CD4-positive, CD25-positive, alpha-beta regulatory T cell (primary cell): Measurements from ENCODE around the gene ZSCAN26. TPM values are rescaled to one million over a fixed set of nuclear protein-coding genes. Genes with fewer than 3 reads are reported as not detected.

Source experiments
- ATAC-seq, 2 donors: fragments of 150-1000 bp; cut with Tn5 transposase; one replicate each; pipeline ENCODE4 v1.10.0; 2021; ENCODE audit warnings: low read depth in 2 of 2, moderate number of reproducible peaks in 2 of 2, moderate library complexity in 1 of 2
- DNase-seq, 3 donors: peaks; one replicate each; pipeline versions ENCODE4 v3.0.0 to v3.0.0-alpha.2; 2012 to 2022; ENCODE audit warnings: mixed read lengths in 1 of 3
- H3K27ac ChIP-seq: one replicate; pipeline ENCODE4 v1.7.0; 2013; ENCODE audit warnings: mild to moderate bottlenecking, low read length; ENCODE audit not compliant: insufficient read depth, poor library complexity, severe bottlenecking
- H3K27me3 ChIP-seq: one replicate; pipeline ENCODE4 v1.7.0; 2013; ENCODE audit warnings: low read length; ENCODE audit not compliant: control insufficient read depth, insufficient read depth
- H3K36me3 ChIP-seq: one replicate; pipeline ENCODE4 v1.7.0; 2013; ENCODE audit warnings: mild to moderate bottlenecking, low read length, moderate library complexity; ENCODE audit not compliant: control insufficient read depth, insufficient read depth
- H3K4me1 ChIP-seq: 2 replicates; pipeline ENCODE4 v1.7.0; 2013; ENCODE audit warnings: mild to moderate bottlenecking, low read length; ENCODE audit not compliant: insufficient read depth, control insufficient read depth, poor library complexity, severe bottlenecking
- H3K4me3 ChIP-seq: one replicate; pipeline ENCODE4 v1.7.0; 2013; ENCODE audit warnings: low read depth, mild to moderate bottlenecking, low read length, moderate library complexity
- H3K9me3 ChIP-seq, 2 experiments: 1 replicate in 1 of 2; 2 replicates in 1 of 2; pipeline ENCODE4 v1.7.0; 2013; ENCODE audit warnings: low read length in 2 of 2, mild to moderate bottlenecking in 1 of 2, moderate library complexity in 1 of 2; ENCODE audit not compliant: control insufficient read depth in 2 of 2
- H3K27ac Mint-ChIP-seq, 3 donors: one replicate each; pipeline ENCODE4 v1.8.0; 2020 to 2022; ENCODE audit warnings: mild to moderate bottlenecking in 3 of 3, mixed read lengths in 3 of 3, moderate library complexity in 2 of 3
- H3K27me3 Mint-ChIP-seq: one replicate; pipeline ENCODE4 v1.8.0; 2022; ENCODE audit warnings: mild to moderate bottlenecking, mixed read lengths
- H3K36me3 Mint-ChIP-seq: one replicate; pipeline ENCODE4 v1.8.0; 2020; ENCODE audit warnings: mixed read lengths
- H3K4me1 Mint-ChIP-seq, 4 donors: one replicate each; pipeline ENCODE4 v1.8.0; 2020 to 2022; ENCODE audit warnings: mixed read lengths in 4 of 4, mild to moderate bottlenecking in 1 of 4
- H3K4me3 Mint-ChIP-seq, 4 donors: one replicate each; pipeline ENCODE4 v1.8.0; 2020 to 2022; ENCODE audit warnings: mild to moderate bottlenecking in 4 of 4, mixed read lengths in 4 of 4, moderate library complexity in 3 of 4
- H3K9me3 Mint-ChIP-seq, 7 donors: one replicate each; pipeline ENCODE4 v1.8.0; 2020 to 2022; ENCODE audit warnings: mixed read lengths in 7 of 7, mild to moderate bottlenecking in 3 of 7, moderate library complexity in 2 of 7
- polyA plus RNA-seq, 4 donors: library from polyadenylated mRNA; unstranded; fragments of 300-500 nt; fragmentation: Illumina TruSeq; gene quantifications; one replicate each; pipeline ENCODE4 v1.2.3, GENCODE V29; 2021
- total RNA-seq: library from RNA; stranded (reverse); gene quantifications from one replicate; pipeline ENCODE4 v1.2.3, GENCODE V29; 2022

Gene ZSCAN26
- total and polyA plus RNA-seq, 5 donors from 2014 or later, result 9.6 to 19.1 (median 16.9) TPM

GRCh38 chr6:28226460-28226859 lies 40.5 kb upstream of the ZSCAN26 start:
- Mint-ChIP-seq H3K9me3 (peaks cover 0 to 4% (median 0%) of the 10 kb centered on the region in 7 donors), H3K4me1 (peaks cover 8 to 31% (median 24%) of the 10 kb centered on the region in 4 donors), H3K27ac (no peak overlapping the region), H3K4me3 (peak overlapping the region in 3 of 4 donors; percentile 94 to 96 (median 96)), H3K36me3 (peaks cover 19% of the 10 kb centered on the region), H3K27me3 (peaks cover 28% of the 10 kb centered on the region)
- no peak overlapping the region for H3K4me3 ChIP-seq
- H3K27me3 ChIP-seq, result peaks cover 18% of the 10 kb centered on the region
- peaks cover 0 to 2% of the 10 kb centered on the region in 2 experiments for H3K9me3 ChIP-seq
- H3K4me1 ChIP-seq, result peaks cover 12% of the 10 kb centered on the region
- peaks cover 4% of the 10 kb centered on the region for H3K36me3 ChIP-seq
- ATAC-seq (no peak), DNase-seq (no peak)
- no peak overlapping the region for H3K27ac ChIP-seq

GRCh38 chr6:28232785-28233184 lies 34.2 kb upstream of the ZSCAN26 start:
- peaks cover 36% of the 10 kb centered on the region for H3K36me3 Mint-ChIP-seq
- H3K9me3 ChIP-seq, result no peaks in the 10 kb centered on the region
- H3K9me3 Mint-ChIP-seq, result peaks cover 0 to 1% (median 0%) of the 10 kb centered on the region in 7 donors
- H3K36me3 ChIP-seq, result peaks cover 8% of the 10 kb centered on the region
- H3K4me1 Mint-ChIP-seq, result peaks cover 0 to 11% (median under 1%) of the 10 kb centered on the region in 4 donors
- H3K4me1 ChIP-seq, result no peaks in the 10 kb centered on the region
- H3K27ac Mint-ChIP-seq, result no peak overlapping the region
- ATAC-seq (no peak), DNase-seq (no peak)
- no peak overlapping the region for H3K4me3 ChIP-seq
- no peak overlapping the region for H3K4me3 Mint-ChIP-seq
- no peaks in the 10 kb centered on the region for H3K27me3 Mint-ChIP-seq
- no peaks in the 10 kb centered on the region for H3K27me3 ChIP-seq
- no peak overlapping the region for H3K27ac ChIP-seq

DNA sequence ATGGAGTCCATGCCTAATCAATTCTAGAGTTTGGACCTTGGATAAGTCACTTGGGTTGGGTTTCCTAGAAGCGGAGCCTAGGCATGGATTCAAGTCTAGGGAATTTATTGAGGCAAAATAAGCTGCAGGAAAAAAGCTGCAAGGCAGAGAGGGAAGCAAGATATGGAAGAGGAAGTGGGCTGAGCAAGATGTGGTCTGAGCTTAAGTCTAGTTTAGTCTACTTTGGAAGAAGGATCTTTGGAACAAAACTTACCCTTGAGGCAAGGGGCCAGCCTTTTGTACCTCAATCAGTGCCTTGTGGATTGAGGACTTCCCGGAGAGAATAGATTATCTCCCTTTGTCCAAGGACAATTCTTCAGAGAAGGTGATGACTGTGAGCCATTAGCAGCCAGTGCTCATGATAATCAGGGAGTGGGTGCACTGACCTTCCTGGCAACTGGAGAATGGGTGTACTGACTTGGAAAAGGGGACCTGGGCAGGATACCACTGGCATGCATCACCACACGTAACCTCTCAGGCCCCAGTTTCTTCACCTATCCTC lies 31.0 kb upstream of the ZSCAN26 start:
- Mint-ChIP-seq H3K4me1 (no peaks in the 10 kb centered on the region), H3K9me3 (peaks cover 0 to 1% (median 0%) of the 10 kb centered on the region in 7 donors), H3K36me3 (peaks cover 20% of the 10 kb centered on the region), H3K4me3 (no peak overlapping the region), H3K27me3 (no peaks in the 10 kb centered on the region), H3K27ac (no peak overlapping the region)
- peaks cover 4% of the 10 kb centered on the region for H3K36me3 ChIP-seq
- no peak for DNase-seq
- no peak overlapping the region for H3K4me3 ChIP-seq
- no peaks in the 10 kb centered on the region for H3K27me3 ChIP-seq
- no peaks in the 10 kb centered on the region for H3K4me1 ChIP-seq
- H3K9me3 ChIP-seq, result no peaks in the 10 kb centered on the region
- H3K27ac ChIP-seq, result no peak overlapping the region
- no peak for ATAC-seq

DNA sequence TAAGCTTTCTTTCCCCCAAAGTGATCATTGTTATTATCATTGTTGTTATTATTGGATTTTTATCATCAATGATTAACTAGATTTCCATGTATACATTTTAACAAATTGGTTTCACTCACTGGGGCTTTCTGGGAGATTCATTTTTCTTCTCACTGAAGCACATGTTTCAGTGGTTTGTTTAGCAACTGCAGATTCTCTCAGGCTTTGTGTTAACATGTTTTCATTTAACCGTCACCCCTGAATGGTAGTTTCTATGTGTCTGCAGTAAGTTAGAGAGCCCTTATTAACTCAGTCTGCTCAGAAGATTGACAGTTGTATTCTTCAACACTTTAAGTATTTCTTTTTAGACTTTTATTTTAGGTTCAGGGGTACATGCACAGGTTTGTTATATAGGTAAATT lies 27.3 kb upstream of the ZSCAN26 start:
- H3K27me3 ChIP-seq, result no peaks in the 10 kb centered on the region
- Mint-ChIP-seq H3K4me1 (no peaks in the 10 kb centered on the region), H3K36me3 (peaks cover 20% of the 10 kb centered on the region), H3K4me3 (no peak overlapping the region), H3K27me3 (no peaks in the 10 kb centered on the region), H3K27ac (no peak overlapping the region), H3K9me3 (peaks cover 0 to 1% (median 0%) of the 10 kb centered on the region in 7 donors)
- DNase-seq (no peak), ATAC-seq (no peak)
- H3K4me3 ChIP-seq, result no peak overlapping the region
- H3K9me3 ChIP-seq, result no peaks in the 10 kb centered on the region
- no peak overlapping the region for H3K27ac ChIP-seq
- H3K4me1 ChIP-seq, result no peaks in the 10 kb centered on the region
- peaks cover 4% of the 10 kb centered on the region for H3K36me3 ChIP-seq

DNA sequence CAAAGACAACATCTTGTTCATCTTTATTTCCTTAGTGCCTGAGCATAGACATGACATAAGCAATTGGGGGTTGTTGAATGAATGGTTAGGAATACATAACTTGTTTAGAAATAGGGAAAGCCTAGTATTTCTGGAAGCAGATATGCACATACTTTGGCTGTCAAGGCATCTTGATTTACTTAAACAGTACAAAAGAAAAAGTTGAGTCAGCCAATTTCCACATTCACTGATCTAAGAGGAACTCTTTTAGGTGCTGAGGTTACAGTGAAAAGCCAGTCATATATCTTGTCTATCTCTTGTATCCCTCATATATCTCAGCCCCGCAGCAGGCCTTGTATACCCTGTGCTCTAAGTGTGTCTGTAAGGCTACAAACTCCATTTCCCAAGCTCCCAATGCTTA lies 26.5 kb upstream of the ZSCAN26 start:
- peaks cover 0 to 1% (median 0%) of the 10 kb centered on the region in 7 donors for H3K9me3 Mint-ChIP-seq
- ATAC-seq, result no peak
- no peak overlapping the region for H3K27ac ChIP-seq
- H3K27ac Mint-ChIP-seq, result no peak overlapping the region
- H3K9me3 ChIP-seq, result no peaks in the 10 kb centered on the region
- no peak overlapping the region for H3K4me3 ChIP-seq
- no peak for DNase-seq
- no peaks in the 10 kb centered on the region for H3K4me1 ChIP-seq
- no peak overlapping the region for H3K4me3 Mint-ChIP-seq
- peaks cover 13% of the 10 kb centered on the region for H3K36me3 ChIP-seq
- H3K36me3 Mint-ChIP-seq, result peaks cover 21% of the 10 kb centered on the region
- H3K27me3 ChIP-seq, result no peaks in the 10 kb centered on the region
- no peaks in the 10 kb centered on the region for H3K27me3 Mint-ChIP-seq
- no peaks in the 10 kb centered on the region for H3K4me1 Mint-ChIP-seq

DNA sequence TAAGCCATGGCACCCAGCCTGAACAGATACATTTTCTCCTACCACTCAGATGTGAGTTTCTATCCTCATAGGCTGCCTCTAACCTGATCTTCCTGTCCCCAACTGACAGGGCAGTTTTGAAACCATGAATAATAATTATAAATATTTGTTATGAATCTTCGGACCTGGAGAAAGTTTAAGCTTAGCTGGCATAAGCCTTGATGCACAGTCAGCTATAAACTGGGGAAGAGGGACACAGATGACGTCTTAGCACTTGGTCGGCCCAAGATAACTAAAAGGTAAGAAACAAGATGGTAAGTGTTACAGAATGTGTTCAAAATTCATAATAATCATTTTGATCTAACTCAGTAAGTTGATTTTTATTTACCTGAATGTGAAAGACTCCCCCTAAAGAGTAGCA lies 23.0 kb upstream of the ZSCAN26 start:
- Mint-ChIP-seq H3K9me3 (no peaks in the 10 kb centered on the region), H3K27ac (no peak overlapping the region), H3K36me3 (peaks cover 49% of the 10 kb centered on the region), H3K4me1 (peaks cover 5 to 10% (median 8%) of the 10 kb centered on the region in 4 donors), H3K4me3 (no peak overlapping the region), H3K27me3 (no peaks in the 10 kb centered on the region)
- Histone ChIP-seq H3K4me1 (no peaks in the 10 kb centered on the region), H3K27me3 (no peaks in the 10 kb centered on the region), H3K27ac (no peak overlapping the region), H3K36me3 (peaks cover 38% of the 10 kb centered on the region), H3K4me3 (no peak overlapping the region), H3K9me3 (no peaks in the 10 kb centered on the region)
- DNase-seq (no peak), ATAC-seq (no peak)

GRCh38 chr6:28245206-28245941 lies 21.6 kb upstream of the ZSCAN26 start:
- no peak overlapping the region for H3K27ac ChIP-seq
- H3K9me3 ChIP-seq, result no peaks in the 10 kb centered on the region
- H3K4me3 ChIP-seq, result no peak overlapping the region
- Mint-ChIP-seq H3K27me3 (no peaks in the 10 kb centered on the region), H3K4me1 (peaks cover 11 to 23% (median 15%) of the 10 kb centered on the region in 4 donors), H3K4me3 (peak overlapping the region in 1 of 4 donors; percentile 5), H3K9me3 (no peaks in the 10 kb centered on the region), H3K36me3 (peaks cover 55% of the 10 kb centered on the region), H3K27ac (no peak overlapping the region)
- ATAC-seq (no peak), DNase-seq (no peak)
- no peaks in the 10 kb centered on the region for H3K27me3 ChIP-seq
- peaks cover 2% of the 10 kb centered on the region for H3K4me1 ChIP-seq
- peaks cover 40% of the 10 kb centered on the region for H3K36me3 ChIP-seq
